Measurements from ENCODE around the gene BICC1. TPM values are rescaled to one million over a fixed set of nuclear protein-coding genes. Genes with fewer than 3 reads are reported as not detected.

BICC1 gene
- polyA plus RNA-seq, 3 donors, result 68.7 to 110 (median 73.0) TPM

- DNase-seq, result no peak
These were observed 229.5 kb downstream of the BICC1 start for GRCh38 chr10:58742141-58742540.

- no peak for DNase-seq
These were observed 230.9 kb downstream of the BICC1 start for GRCh38 chr10:58743466-58744115.

- peak; percentile 50 for DNase-seq
These were observed 234.0 kb downstream of the BICC1 start for GRCh38 chr10:58746474-58747185.

- DNase-seq, result no peak
These were observed 235.0 kb downstream of the BICC1 start for GRCh38 chr10:58747687-58748086.

- DNase-seq, result no peak
These were observed 240.0 kb downstream of the BICC1 start for GRCh38 chr10:58752665-58753064.

GRCh38 chr10:58753425-58753824 lies 240.8 kb downstream of the BICC1 start:
- no peak for DNase-seq

GRCh38 chr10:58754469-58755339 lies 242.0 kb downstream of the BICC1 start:
- DNase-seq, result no peak

- no peak for DNase-seq
These were observed 242.6 kb downstream of the BICC1 start for GRCh38 chr10:58755340-58755610.

- no peak for DNase-seq
These were observed 243.0 kb downstream of the BICC1 start for GRCh38 chr10:58755677-58756076.

GRCh38 chr10:58756130-58756719 lies 243.6 kb downstream of the BICC1 start:
- no peak for DNase-seq

GRCh38 chr10:58757352-58758065 lies 244.8 kb downstream of the BICC1 start:
- no peak for DNase-seq

- DNase-seq, result no peak
These were observed 245.6 kb downstream of the BICC1 start for GRCh38 chr10:58758321-58758720.

GRCh38 chr10:58764087-58764747 lies 251.5 kb downstream of the BICC1 start:
- no peak for DNase-seq

- no peak for DNase-seq
These were observed 253.2 kb downstream of the BICC1 start for GRCh38 chr10:58765910-58766309.

- no peak for DNase-seq
These were observed 255.0 kb downstream of the BICC1 start for GRCh38 chr10:58767652-58768051.

GRCh38 chr10:58771863-58772262 lies 259.2 kb downstream of the BICC1 start:
- no peak for DNase-seq

GRCh38 chr10:58772758-58773157 lies 260.1 kb downstream of the BICC1 start:
- no peak for DNase-seq

- no peak for DNase-seq
These were observed 260.7 kb downstream of the BICC1 start for GRCh38 chr10:58773341-58773740.

- DNase-seq, result no peak
These were observed 261.3 kb downstream of the BICC1 start for GRCh38 chr10:58773944-58774343.

- DNase-seq, result no peak
These were observed 263.4 kb downstream of the BICC1 start for GRCh38 chr10:58775960-58776567.
